Endothelial cell of umbilical vein (primary cell): ENCODE data around the gene SRSF10. TPM values are rescaled to one million over a fixed set of nuclear protein-coding genes. Genes with fewer than 3 reads are reported as not detected.
A peak's percentile ranks its signal among the peaks of the same experiment; 100 is the strongest.
"Not testable (repeated sequence)": the region's sequence is repeated elsewhere in the genome, so short reads cannot be mapped to it uniquely, and the experiment has no call there.

Experiments used
- BruUV-seq: library from RNA; stranded (reverse); fragments of 400-500 nt; replicated peaks from 2 replicates; lab custom pipeline; 2021; lab: Mats Ljungman, UMichigan
- CTCF ChIA-PET: fragments of 300-600, 350-600 bp; sonication (Branson Sonifier 250); formaldehyde crosslinking; loops from one replicate; lab custom pipeline; 2021; ENCODE audit warnings: antibody characterized with exemption, inconsistent platforms; lab: Charles Lee
- POLR2A ChIA-PET: fragments of 300-600, 350-600 bp; sonication (Branson Sonifier 250); formaldehyde crosslinking; loops from one replicate; lab custom pipeline; 2021; ENCODE audit warnings: antibody characterized with exemption, inconsistent platforms; lab: Charles Lee
- DNase-seq: peaks from one replicate; pipeline ENCODE4 v3.0.0-alpha.2; 2011; ENCODE audit warnings: low read depth, low spot score
- FAIRE-seq: peaks from 2 replicates; lab custom pipeline; 2011; peaks lifted over from hg19 to GRCh38; lab: Jason Lieb, UNC
- H2AFZ ChIP-seq: 2 replicates; pipeline ENCODE4 v1.6.0; 2012; ENCODE audit warnings: low read depth, low read length, control low read depth, inconsistent platforms
- H3K27ac ChIP-seq: 2 replicates; pipeline ENCODE4 v1.5.1; 2011; ENCODE audit warnings: low read depth, mild to moderate bottlenecking, control low read depth, low read length, moderate library complexity; ENCODE audit not compliant: insufficient read depth
- H3K27me3 ChIP-seq, 2 experiments: 2 replicates each; pipeline versions ENCODE4 v1.6.0 to v1.6.1; 2011; ENCODE audit warnings: low read length in 2 of 2, mixed read lengths in 1 of 2; ENCODE audit not compliant: control insufficient read depth in 2 of 2, insufficient read depth in 2 of 2
- H3K36me3 ChIP-seq, 2 experiments: 2 replicates in 1 of 2; 3 replicates in 1 of 2; pipeline ENCODE4 v1.5.1; 2011; ENCODE audit warnings: low read length in 2 of 2, mild to moderate bottlenecking in 1 of 2, moderate library complexity in 1 of 2; ENCODE audit not compliant: control insufficient read depth in 2 of 2, insufficient read depth in 2 of 2; ENCODE audit errors: extremely low read depth in 1 of 2
- H3K4me1 ChIP-seq: 3 replicates; pipeline ENCODE4 v1.5.1; 2011; ENCODE audit warnings: mild to moderate bottlenecking, low read length; ENCODE audit not compliant: control insufficient read depth, insufficient read depth; ENCODE audit errors: extremely low read depth
- H3K4me2 ChIP-seq: 2 replicates; pipeline ENCODE4 v1.6.1; 2011; ENCODE audit warnings: low read length, control low read depth, mixed read lengths; ENCODE audit not compliant: insufficient read depth
- H3K4me3 ChIP-seq, 3 experiments: fragments of 200-600 bp in 1 of 3; sonication (generic), shearing (Covaris generic) in 1 of 3; replicated peaks in 1 of 3; 2 replicates each; pipeline ENCODE4 v1.5.1; 2011 to 2016; ENCODE audit warnings: control low read depth in 3 of 3, low read length in 3 of 3, mild to moderate bottlenecking in 2 of 3, inconsistent platforms in 1 of 3, low read depth in 1 of 3, moderate library complexity in 1 of 3; ENCODE audit not compliant: insufficient read depth in 1 of 3
- H3K79me2 ChIP-seq: 2 replicates; pipeline ENCODE4 v1.6.0; 2012; ENCODE audit warnings: low read length, inconsistent platforms; ENCODE audit not compliant: control insufficient read depth, insufficient read depth
- H3K9ac ChIP-seq: replicated peaks from 2 replicates; pipeline ENCODE3; 2011; ENCODE audit warnings: low read length, control low read depth; ENCODE audit not compliant: insufficient read depth; ENCODE audit errors: extremely low read depth
- H3K9me1 ChIP-seq: replicated peaks from 3 replicates; pipeline ENCODE4 v1.6.0; 2011; ENCODE audit warnings: mild to moderate bottlenecking, low read length; ENCODE audit not compliant: control insufficient read depth, insufficient read depth; ENCODE audit errors: extremely low read depth
- H3K9me3 ChIP-seq: replicated peaks from 2 replicates; pipeline ENCODE4 v1.5.1; 2012; ENCODE audit warnings: low read length, inconsistent platforms; ENCODE audit not compliant: control insufficient read depth, insufficient read depth
- H4K20me1 ChIP-seq: replicated peaks from 2 replicates; pipeline ENCODE3; 2011; ENCODE audit warnings: mild to moderate bottlenecking, low read length; ENCODE audit not compliant: control insufficient read depth, insufficient read depth; ENCODE audit errors: extremely low read depth
- EZH2 ChIP-seq: IDR thresholded peaks from 2 replicates; pipeline ENCODE4 v1.6.1; 2012; ENCODE audit warnings: borderline replicate concordance, low read depth, mild to moderate bottlenecking, moderate library complexity, low read length, inconsistent platforms; ENCODE audit not compliant: severe bottlenecking
- FOS ChIP-seq: IDR thresholded peaks from 2 replicates; pipeline ENCODE4 v1.6.1; 2011; ENCODE audit warnings: mild to moderate bottlenecking, low read length, moderate library complexity, borderline replicate concordance; ENCODE audit not compliant: insufficient read depth
- GATA2 ChIP-seq: IDR thresholded peaks from 2 replicates; pipeline ENCODE4 v1.7.0; 2011; ENCODE audit warnings: low read depth, mild to moderate bottlenecking, moderate library complexity, mixed read lengths, low read length; ENCODE audit not compliant: insufficient read length, insufficient read depth
- JUN ChIP-seq: IDR thresholded peaks from 2 replicates; pipeline ENCODE4 v1.6.1; 2011; ENCODE audit warnings: borderline replicate concordance, low read depth; ENCODE audit not compliant: insufficient read length, insufficient read depth
- MYC ChIP-seq: IDR thresholded peaks from one replicate; pipeline ENCODE4 v1.6.1; 2011; ENCODE audit warnings: mild to moderate bottlenecking, low read depth, low read length
- POLR2A ChIP-seq: IDR thresholded peaks from 2 replicates; pipeline ENCODE4 v1.6.1; 2012; ENCODE audit warnings: low read depth, mild to moderate bottlenecking, control low read depth, low read length
- POLR2AphosphoS5 ChIP-seq: IDR thresholded peaks from 2 replicates; pipeline ENCODE4 v1.6.1; 2012; ENCODE audit warnings: low read depth, mild to moderate bottlenecking, control low read depth, low read length, moderate library complexity; ENCODE audit not compliant: insufficient read depth
- dilution Hi-C: fragments of 300-500 bp; cut with MboI; formaldehyde crosslinking; loops from one replicate; pipeline ENCODE4 v1.15.0; 2019; ENCODE audit warnings: low sequenced_read_pairs; ENCODE audit not compliant: extremely low pct_ligation_motif_present
- intact Hi-C: fragments of 100-400 bp; cut with micrococcal nuclease; formaldehyde crosslinking; loops from one replicate; pipeline ENCODE4 v1.10.0; 2022
- polyA plus RNA-seq, 4 experiments: library from polyadenylated mRNA; depleted of rRNA in 3 of 4; stranded (reverse) in 3 of 4; unstranded in 1 of 4; fragments of >200 nt; gene quantifications; 2 replicates each; pipeline versions ENCODE4 v1.2.1 to v1.2.3, GENCODE V29; 2011 to 2012; ENCODE audit warnings: missing spikeins in 1 of 4
- total RNA-seq: library from RNA; stranded (reverse); gene quantifications from 2 replicates; pipeline ENCODE4 v1.2.3, GENCODE V29; 2021
- TF ChIP-seq, protein P1 (sequence below), 2 donors: IDR thresholded peaks; 1 replicate in 1 of 2; 2 replicates in 1 of 2; pipeline ENCODE4 v1.5.1; 2011; ENCODE audit warnings: low read length in 2 of 2, mild to moderate bottlenecking in 2 of 2, moderate library complexity in 2 of 2, control low read depth in 1 of 2, inconsistent platforms in 1 of 2, low read depth in 1 of 2; ENCODE audit not compliant: insufficient read depth in 1 of 2; ENCODE audit errors: extremely low read depth in 1 of 2
- TF ChIP-seq, protein P2 (sequence below): IDR thresholded peaks from 2 replicates; pipeline ENCODE4 v1.6.1; 2011; ENCODE audit not compliant: insufficient read depth, insufficient read length

SRSF10 gene
- total and polyA plus RNA-seq, 2 donors (not counting 3 experiments of a cell fraction or from before 2014, with no cell fraction given), result 124 to 135 TPM

DNA sequence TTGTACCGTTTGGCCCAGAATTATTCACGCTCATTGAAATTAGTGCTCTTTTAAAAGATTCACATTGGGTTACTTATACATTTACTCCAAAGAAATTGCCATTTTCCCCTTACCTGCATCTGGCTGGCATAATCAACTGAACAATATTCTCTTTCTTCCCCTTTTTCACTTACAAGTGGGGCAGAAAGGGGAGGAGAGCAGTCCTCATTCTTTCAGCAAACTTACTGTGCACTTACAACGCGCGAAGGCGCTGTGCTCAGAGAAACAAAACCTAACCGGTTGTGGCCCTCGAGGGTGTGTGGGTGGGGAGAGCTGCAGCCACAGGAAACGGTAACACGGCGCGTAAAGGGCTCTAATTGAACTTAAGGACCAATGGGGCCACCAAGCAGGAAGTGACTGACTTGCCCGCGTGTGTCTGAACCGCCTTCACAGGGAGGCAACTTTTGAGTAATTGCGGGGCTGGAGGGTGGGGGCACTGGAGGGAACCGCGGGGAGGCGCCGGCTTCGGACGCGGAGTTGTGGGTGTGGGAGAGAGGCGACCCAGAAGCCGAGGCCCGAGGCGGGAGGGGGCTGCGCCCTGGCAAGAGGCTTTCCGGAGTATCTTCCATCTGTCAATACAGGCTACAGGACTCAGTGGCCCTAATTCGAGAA lies 21.2 kb downstream of the SRSF10 start:
- TF ChIP-seq, protein P1, sequence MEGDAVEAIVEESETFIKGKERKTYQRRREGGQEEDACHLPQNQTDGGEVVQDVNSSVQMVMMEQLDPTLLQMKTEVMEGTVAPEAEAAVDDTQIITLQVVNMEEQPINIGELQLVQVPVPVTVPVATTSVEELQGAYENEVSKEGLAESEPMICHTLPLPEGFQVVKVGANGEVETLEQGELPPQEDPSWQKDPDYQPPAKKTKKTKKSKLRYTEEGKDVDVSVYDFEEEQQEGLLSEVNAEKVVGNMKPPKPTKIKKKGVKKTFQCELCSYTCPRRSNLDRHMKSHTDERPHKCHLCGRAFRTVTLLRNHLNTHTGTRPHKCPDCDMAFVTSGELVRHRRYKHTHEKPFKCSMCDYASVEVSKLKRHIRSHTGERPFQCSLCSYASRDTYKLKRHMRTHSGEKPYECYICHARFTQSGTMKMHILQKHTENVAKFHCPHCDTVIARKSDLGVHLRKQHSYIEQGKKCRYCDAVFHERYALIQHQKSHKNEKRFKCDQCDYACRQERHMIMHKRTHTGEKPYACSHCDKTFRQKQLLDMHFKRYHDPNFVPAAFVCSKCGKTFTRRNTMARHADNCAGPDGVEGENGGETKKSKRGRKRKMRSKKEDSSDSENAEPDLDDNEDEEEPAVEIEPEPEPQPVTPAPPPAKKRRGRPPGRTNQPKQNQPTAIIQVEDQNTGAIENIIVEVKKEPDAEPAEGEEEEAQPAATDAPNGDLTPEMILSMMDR (IDR thresholded peaks at IDR 0.05; ENCODE audit: extremely low read depth in 1 of 2, insufficient read depth in 1 of 2, low read depth in 1 of 2, low read length in 2 of 2), result peak; percentile 17 to 38
- TF ChIP-seq GATA2 (no peak), MYC (no peak), EZH2 (no peak), POLR2A (peak; percentile 13), JUN (no peak), FOS (peak; percentile 41), POLR2AphosphoS5 (no peak)
- TF ChIP-seq, protein P2, sequence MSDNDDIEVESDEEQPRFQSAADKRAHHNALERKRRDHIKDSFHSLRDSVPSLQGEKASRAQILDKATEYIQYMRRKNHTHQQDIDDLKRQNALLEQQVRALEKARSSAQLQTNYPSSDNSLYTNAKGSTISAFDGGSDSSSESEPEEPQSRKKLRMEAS, result peak; percentile 37
- DNase-seq (peak; percentile 93), FAIRE-seq (peak; percentile 92)
- CTCF ChIA-PET, result interaction anchor here (0.6 to 3.3 kb wide), 5 partner anchors 50 to 84 kb away, joined by 3 to 42 read pairs (median 3); no protein-coding TSS in a partner anchor
- Histone ChIP-seq H3K9ac (peak overlapping the region; percentile 100), H2AFZ (peak overlapping the region; percentile 66), H3K27ac (peak overlapping the region; percentile 96), H3K9me3 (no peaks in the 10 kb centered on the region), H3K36me3 (no peaks in the 10 kb centered on the region), H3K79me2 (peaks cover 24% of the 10 kb centered on the region), H3K4me1 (peaks cover 26% of the 10 kb centered on the region), H3K9me1 (no peaks in the 10 kb centered on the region), H4K20me1 (peaks cover 1% of the 10 kb centered on the region), H3K4me3 (peak overlapping the region; percentile 43 to 67 (median 58)), H3K4me2 (peak overlapping the region; percentile 84), H3K27me3 (no peaks in the 10 kb centered on the region)
- intact Hi-C loops (loop anchor here (1.0 to 5.0 kb wide), 10 partner anchors 21 to 763 kb away; partner anchors contain the start of genes FUCA1, GALE, HMGCL and MYOM3), dilution Hi-C loops (no loop called here)
- BruUV-seq, result TSS peak; percentile 53
- POLR2A ChIA-PET, result interaction anchor here (0.6 to 0.7 kb wide), 2 partner anchors 17 to 121 kb away, joined by 3 to 4 read pairs; no protein-coding TSS in a partner anchor

DNA sequence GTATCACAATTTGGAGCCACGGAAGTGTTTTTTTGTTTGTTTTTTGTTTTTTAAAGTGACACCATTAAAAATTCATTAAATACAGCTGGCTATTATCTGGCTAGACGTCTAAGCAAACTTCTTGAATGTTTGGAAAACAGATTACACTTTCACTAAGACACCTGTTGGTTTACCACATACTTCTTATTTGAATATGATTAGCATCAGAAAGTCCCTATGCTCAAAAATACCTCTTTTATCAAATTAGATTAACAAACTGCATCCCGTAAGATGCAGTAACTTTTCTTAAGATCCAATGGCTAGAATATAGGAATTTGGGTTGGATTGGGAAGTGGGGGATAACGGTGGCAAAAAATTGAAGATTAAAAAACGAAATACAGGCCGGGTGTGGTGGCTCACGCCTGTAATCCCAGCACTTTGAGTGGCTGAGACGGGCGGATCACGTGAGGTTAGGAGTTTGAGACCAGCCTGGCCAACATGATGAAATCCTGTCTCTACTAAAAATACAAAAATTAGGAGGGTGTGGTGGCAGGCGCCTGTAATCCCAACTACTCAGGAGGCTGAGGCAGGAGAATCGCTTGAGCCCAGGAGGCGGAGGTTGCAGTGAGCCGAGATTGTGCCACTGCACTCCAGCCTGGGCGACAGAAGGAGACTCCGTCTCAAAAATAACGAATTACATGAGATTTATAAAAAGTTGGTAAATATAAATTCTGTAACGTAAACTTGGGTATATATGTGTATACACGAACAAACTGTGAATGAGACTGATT lies 21.9 kb downstream of the SRSF10 start:
- ChIA-PET CTCF (interaction anchor here (1.4 to 5.8 kb wide), 2 partner anchors 22 to 70 kb away, joined by 4 to 30 read pairs; partner anchors contain the start of gene SRSF10), POLR2A (interaction anchor here (0.7 kb wide), 1 partner anchor 120 kb away, joined by 4 read pairs; no protein-coding TSS in a partner anchor)
- H3K27me3 ChIP-seq, FAIRE-seq, dilution Hi-C loops, H4K20me1 ChIP-seq, H3K9me3 ChIP-seq, BruUV-seq, H3K36me3 ChIP-seq, DNase-seq, H3K9me1 ChIP-seq: not testable (repeated sequence)
- H3K27ac ChIP-seq, result peak overlapping the region; percentile 96
- peak overlapping the region; percentile 66 for H2AFZ ChIP-seq
- H3K9ac ChIP-seq, result peak overlapping the region; percentile 100
- H3K4me2 ChIP-seq, result peak overlapping the region; percentile 84
- H3K4me3 ChIP-seq, result peak overlapping the region in 1 of 3 experiments; percentile 67
- intact Hi-C loops, result loop anchor here (2.0 to 5.0 kb wide), 5 partner anchors 131 to 764 kb away; partner anchors contain the start of genes GALE, HMGCL and MYOM3
- H3K79me2 ChIP-seq, result peaks cover 24% of the 10 kb centered on the region
- H3K4me1 ChIP-seq, result peaks cover 26% of the 10 kb centered on the region
